Astrocyte (in vitro differentiated cells and primary cell): ENCODE measurements around the gene CCNI. TPM values are rescaled to one million over a fixed set of nuclear protein-coding genes. Genes with fewer than 3 reads are reported as not detected.
A peak's percentile ranks its signal among the peaks of the same experiment; 100 is the strongest.

ENCODE experiments used
- DNase-seq: peaks from one replicate; pipeline ENCODE4 v3.0.0-alpha.2; 2010; ENCODE audit warnings: low read depth
- FAIRE-seq: peaks from 2 replicates; lab custom pipeline; 2011; peaks lifted over from hg19 to GRCh38; lab: Jason Lieb, UNC
- H2AFZ ChIP-seq: 2 replicates; pipeline ENCODE4 v1.6.0; 2012; ENCODE audit warnings: low read depth, low read length, inconsistent platforms
- H3K27ac ChIP-seq: 2 replicates; pipeline ENCODE4 v1.5.1; 2011; ENCODE audit warnings: low read depth, low read length, inconsistent platforms
- H3K27me3 ChIP-seq: 2 replicates; pipeline ENCODE4 v1.6.0; 2011; ENCODE audit warnings: low read length, inconsistent platforms; ENCODE audit not compliant: insufficient read depth
- H3K36me3 ChIP-seq: 2 replicates; pipeline ENCODE4 v1.5.1; 2011; ENCODE audit warnings: low read length, inconsistent platforms; ENCODE audit not compliant: insufficient read depth
- H3K4me1 ChIP-seq: 2 replicates; pipeline ENCODE4 v1.5.1; 2011; ENCODE audit warnings: low read length, inconsistent platforms; ENCODE audit not compliant: insufficient read depth
- H3K4me2 ChIP-seq: 2 replicates; pipeline ENCODE4 v1.6.0; 2012; ENCODE audit warnings: low read length, inconsistent platforms
- H3K4me3 ChIP-seq: 2 replicates; pipeline ENCODE4 v1.5.1; 2011; ENCODE audit warnings: low read depth, mild to moderate bottlenecking, low read length, inconsistent platforms; ENCODE audit not compliant: insufficient read depth
- H3K79me2 ChIP-seq: 2 replicates; pipeline ENCODE4 v1.6.0; 2012; ENCODE audit warnings: mild to moderate bottlenecking, low read length, inconsistent platforms; ENCODE audit not compliant: insufficient read depth
- H3K9ac ChIP-seq: 2 replicates; pipeline ENCODE4 v1.6.0; 2012; ENCODE audit warnings: mild to moderate bottlenecking, low read length, inconsistent platforms
- H3K9me3 ChIP-seq: 2 replicates; pipeline ENCODE4 v1.5.1; 2012; ENCODE audit warnings: low read depth, mild to moderate bottlenecking, low read length, inconsistent platforms; ENCODE audit not compliant: insufficient read depth
- H4K20me1 ChIP-seq: 2 replicates; pipeline ENCODE4 v1.6.0; 2012; ENCODE audit warnings: low read length, inconsistent platforms; ENCODE audit not compliant: insufficient read depth
- H3K27ac Mint-ChIP-seq: one replicate; pipeline ENCODE4 v1.8.0; 2021; ENCODE audit warnings: mild to moderate bottlenecking, mixed read lengths; ENCODE audit not compliant: unreplicated experiment
- H3K27me3 Mint-ChIP-seq: one replicate; pipeline ENCODE4 v1.8.0; 2021; ENCODE audit warnings: low read depth, mixed read lengths; ENCODE audit not compliant: unreplicated experiment
- H3K36me3 Mint-ChIP-seq: one replicate; pipeline ENCODE4 v1.8.0; 2021; ENCODE audit warnings: low read depth, mixed read lengths; ENCODE audit not compliant: unreplicated experiment
- H3K4me1 Mint-ChIP-seq: one replicate; pipeline ENCODE4 v1.8.0; 2021; ENCODE audit warnings: low read depth, mixed read lengths; ENCODE audit not compliant: unreplicated experiment
- H3K4me3 Mint-ChIP-seq: one replicate; pipeline ENCODE4 v1.8.0; 2021; ENCODE audit warnings: mild to moderate bottlenecking, moderate library complexity, mixed read lengths; ENCODE audit not compliant: unreplicated experiment
- H3K9me3 Mint-ChIP-seq: one replicate; pipeline ENCODE4 v1.8.0; 2021; ENCODE audit warnings: mild to moderate bottlenecking, mixed read lengths; ENCODE audit not compliant: unreplicated experiment
- CTCF ChIP-seq: IDR thresholded peaks from 2 replicates; pipeline ENCODE4 v1.5.1; 2011; ENCODE audit warnings: low read depth, mild to moderate bottlenecking, inconsistent platforms, low read length, moderate library complexity; ENCODE audit not compliant: insufficient read depth
- EZH2 ChIP-seq: IDR thresholded peaks from 2 replicates; pipeline ENCODE4 v1.6.1; 2012; ENCODE audit warnings: mild to moderate bottlenecking, low read length, inconsistent platforms; ENCODE audit not compliant: insufficient read depth
- total RNA-seq: library from RNA; stranded (reverse); gene quantifications from 2 replicates; pipeline ENCODE4 v1.2.1, GENCODE V29; 2021

Gene CCNI
- total RNA-seq, 1 donor from 2014 or later, result 141 TPM

GRCh38 chr4:77040854-77041725 is 34.7 kb downstream of the CCNI start:
- Mint-ChIP-seq H3K4me3 (no peak overlapping the region), H3K9me3 (no peaks in the 10 kb centered on the region), H3K27me3 (no peaks in the 10 kb centered on the region), H3K4me1 (peaks cover 60% of the 10 kb centered on the region), H3K36me3 (peaks cover 28% of the 10 kb centered on the region), H3K27ac (peak overlapping the region; percentile 88)
- H3K36me3 ChIP-seq, result peaks cover 24% of the 10 kb centered on the region
- H3K27me3 ChIP-seq, result no peaks in the 10 kb centered on the region
- no peaks in the 10 kb centered on the region for H3K79me2 ChIP-seq
- H3K4me3 ChIP-seq, result no peak overlapping the region
- peak overlapping the region; percentile 52 for H3K27ac ChIP-seq
- FAIRE-seq (no peak), DNase-seq (peak; percentile 33)
- H3K4me2 ChIP-seq, result peak overlapping the region; percentile 17
- peak overlapping the region; percentile 17 for H3K9ac ChIP-seq
- H3K9me3 ChIP-seq, result no peaks in the 10 kb centered on the region
- no peaks in the 10 kb centered on the region for H4K20me1 ChIP-seq
- no peak overlapping the region for H2AFZ ChIP-seq
- no peak for TF ChIP-seq CTCF
- no peak for TF ChIP-seq EZH2
- peaks cover 35% of the 10 kb centered on the region for H3K4me1 ChIP-seq

GRCh38 chr4:77040270-77040669 is 35.5 kb downstream of the CCNI start:
- peak overlapping the region; percentile 53 for H3K27ac ChIP-seq
- no peaks in the 10 kb centered on the region for H3K79me2 ChIP-seq
- H3K4me1 ChIP-seq, result peaks cover 42% of the 10 kb centered on the region
- H3K9me3 ChIP-seq, result no peaks in the 10 kb centered on the region
- no peak overlapping the region for H3K4me3 ChIP-seq
- Mint-ChIP-seq H3K36me3 (peaks cover 32% of the 10 kb centered on the region), H3K9me3 (no peaks in the 10 kb centered on the region), H3K27ac (peak overlapping the region; percentile 70), H3K4me3 (peak overlapping the region; percentile 12), H3K4me1 (peaks cover 64% of the 10 kb centered on the region), H3K27me3 (no peaks in the 10 kb centered on the region)
- peak; percentile 68 for FAIRE-seq
- peaks cover 28% of the 10 kb centered on the region for H3K36me3 ChIP-seq
- H2AFZ ChIP-seq, result no peak overlapping the region
- H4K20me1 ChIP-seq, result no peaks in the 10 kb centered on the region
- H3K9ac ChIP-seq, result peak overlapping the region; percentile 17
- TF ChIP-seq EZH2, result no peak
- no peak for TF ChIP-seq CTCF
- peak overlapping the region; percentile 17 for H3K4me2 ChIP-seq
- H3K27me3 ChIP-seq, result no peaks in the 10 kb centered on the region
- peak; percentile 77 for DNase-seq

- Histone ChIP-seq H3K27ac (peak overlapping the region; percentile 53), H3K9me3 (no peaks in the 10 kb centered on the region), H3K4me2 (peak overlapping the region; percentile 17), H3K27me3 (no peaks in the 10 kb centered on the region), H3K4me3 (no peak overlapping the region), H3K4me1 (peaks cover 46% of the 10 kb centered on the region), H3K9ac (peak overlapping the region; percentile 16), H4K20me1 (no peaks in the 10 kb centered on the region), H3K79me2 (no peaks in the 10 kb centered on the region), H2AFZ (no peak overlapping the region), H3K36me3 (peaks cover 33% of the 10 kb centered on the region)
- no peak for DNase-seq
- no peaks in the 10 kb centered on the region for H3K27me3 Mint-ChIP-seq
- peaks cover 32% of the 10 kb centered on the region for H3K36me3 Mint-ChIP-seq
- TF ChIP-seq CTCF, result no peak
- no peak for TF ChIP-seq EZH2
- H3K4me3 Mint-ChIP-seq, result no peak overlapping the region
- peak overlapping the region; percentile 70 for H3K27ac Mint-ChIP-seq
- H3K4me1 Mint-ChIP-seq, result peaks cover 66% of the 10 kb centered on the region
- H3K9me3 Mint-ChIP-seq, result no peaks in the 10 kb centered on the region
- FAIRE-seq, result no peak
Observed at GRCh38 chr4:77039796-77040195, 36.0 kb downstream of the CCNI start.
